HPDE6-E6E7 (cell line): Measurements from ENCODE around the gene EXT2.

Experiments used
- DNase-seq: peaks from one replicate; pipeline ENCODE4 v3.0.0; 2011; ENCODE audit warnings: missing footprints; ENCODE audit errors: extremely low spot score

The EXT2 gene

DNA sequence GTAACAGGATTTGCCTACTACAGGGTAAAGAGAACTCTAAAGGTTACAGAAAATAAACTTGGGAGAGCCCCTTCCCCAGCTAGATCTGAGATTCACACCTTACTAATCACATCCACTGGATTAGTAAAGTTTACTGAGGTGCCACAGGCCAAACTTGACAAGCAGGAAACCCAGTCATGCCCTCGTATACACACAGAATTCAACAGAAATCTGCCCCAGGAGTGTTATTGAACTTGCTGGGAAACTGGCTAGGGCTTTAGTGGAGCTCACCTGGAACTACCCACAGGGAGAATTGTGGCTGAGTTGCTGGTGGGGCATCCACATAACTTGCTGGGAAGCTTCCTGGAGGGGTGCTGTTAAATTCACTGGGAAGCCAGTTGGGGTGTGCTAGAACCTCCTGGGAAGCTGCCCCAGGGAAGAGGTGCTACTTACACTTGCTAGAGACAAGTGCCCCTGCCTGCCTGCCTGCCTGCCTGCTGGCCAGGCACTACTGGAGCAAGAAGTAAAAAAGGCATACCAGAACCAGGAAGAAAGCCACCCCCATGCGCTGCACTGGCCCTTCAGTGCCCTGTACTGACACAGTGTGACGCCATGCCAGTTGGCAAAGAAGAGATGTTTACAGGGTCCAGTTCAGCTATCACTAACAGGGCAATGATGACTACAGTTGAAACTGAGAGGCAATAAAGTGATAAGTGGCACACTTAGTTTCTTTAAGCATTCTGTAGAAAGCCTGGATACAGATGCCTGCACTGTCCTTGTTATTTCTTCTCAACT, 108.0 kb downstream of the EXT2 start:
- DNase-seq: no peak

DNA sequence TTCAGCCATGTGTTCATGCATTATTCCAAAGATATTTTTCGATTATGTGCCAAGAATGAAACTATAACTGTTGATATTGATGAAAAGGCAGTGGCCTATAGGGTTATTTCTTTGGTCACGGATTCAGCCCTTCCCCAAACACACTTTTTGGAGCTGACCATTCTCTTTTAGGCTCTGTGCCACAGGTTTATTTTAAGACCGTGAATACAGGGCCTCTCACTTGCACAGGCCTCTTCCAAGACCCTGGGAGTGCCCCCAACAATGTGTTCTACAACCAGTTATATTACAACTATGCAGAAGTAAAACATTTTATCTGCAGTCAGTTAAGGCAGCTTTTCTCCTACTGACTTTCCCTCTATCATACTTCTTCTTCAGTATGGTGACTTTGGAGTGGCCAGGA, 109.9 kb downstream of the EXT2 start:
- no peak for DNase-seq

DNA sequence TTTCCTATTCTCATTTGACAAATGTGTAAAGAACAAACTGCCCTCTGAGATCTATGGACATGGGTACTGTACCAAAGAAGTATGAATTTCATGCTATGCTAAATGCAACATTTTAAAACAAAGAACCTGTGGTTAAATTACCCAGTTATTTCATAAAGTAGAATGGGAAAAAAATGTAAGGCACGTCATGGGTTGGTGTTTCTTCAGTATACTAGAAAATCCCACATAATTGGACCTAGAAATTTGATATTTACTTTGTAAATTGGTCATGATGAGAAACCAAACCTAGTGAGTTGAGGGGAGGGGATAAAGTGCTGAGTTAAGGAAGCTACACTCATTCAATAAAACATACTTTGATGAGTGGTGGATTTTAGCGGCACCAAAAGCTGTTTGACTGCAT, 110.4 kb downstream of the EXT2 start:
- no peak for DNase-seq

DNA sequence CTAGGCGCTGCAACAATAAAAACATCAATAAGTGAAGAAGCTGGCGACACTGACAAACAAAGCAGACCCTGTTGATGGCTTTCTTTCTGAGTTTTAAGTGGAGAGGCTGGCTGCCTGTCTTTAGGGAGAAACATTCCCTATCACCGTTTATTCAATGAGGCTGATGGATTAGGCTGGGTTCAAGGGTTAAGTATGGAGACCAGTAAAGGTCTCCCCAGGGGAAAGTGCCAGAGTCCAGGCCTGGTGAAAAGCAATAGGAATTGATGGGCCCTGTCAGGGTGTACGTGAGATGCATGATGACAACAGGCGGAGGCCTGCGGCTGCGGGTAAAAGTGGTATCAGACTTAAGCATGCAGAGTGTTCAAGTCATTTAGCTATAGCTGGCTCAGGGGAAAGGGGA, 111.8 kb downstream of the EXT2 start:
- no peak for DNase-seq

DNA sequence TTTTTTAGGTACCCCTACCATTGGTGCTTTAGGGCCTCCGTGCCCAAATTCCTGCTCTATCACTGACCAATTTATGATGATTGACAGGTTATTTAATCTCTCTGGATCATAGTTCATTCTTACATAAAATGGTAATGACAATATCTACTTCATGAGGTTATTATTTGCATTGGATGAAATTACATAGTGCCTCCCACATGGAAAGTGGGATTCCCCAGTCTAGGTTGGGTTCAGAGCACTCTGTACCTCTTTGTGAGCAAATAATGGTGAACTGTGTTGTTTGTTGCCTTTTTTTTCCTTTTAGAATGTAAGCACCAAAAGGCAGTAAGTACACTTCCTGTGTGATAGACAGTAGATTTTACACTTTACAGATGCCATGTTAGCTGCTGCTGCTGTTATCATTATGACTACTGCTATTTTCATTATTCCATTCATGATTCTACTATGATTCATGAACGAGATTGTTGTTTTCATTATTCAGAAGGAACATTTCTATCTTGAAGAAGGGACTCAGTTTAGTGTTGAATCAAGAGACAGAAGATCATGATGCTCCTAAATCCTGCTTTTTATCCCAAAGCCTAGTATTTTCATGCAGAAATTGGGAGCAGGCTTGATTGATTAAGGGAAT, 113.6 kb downstream of the EXT2 start:
- DNase-seq: no peak

DNA sequence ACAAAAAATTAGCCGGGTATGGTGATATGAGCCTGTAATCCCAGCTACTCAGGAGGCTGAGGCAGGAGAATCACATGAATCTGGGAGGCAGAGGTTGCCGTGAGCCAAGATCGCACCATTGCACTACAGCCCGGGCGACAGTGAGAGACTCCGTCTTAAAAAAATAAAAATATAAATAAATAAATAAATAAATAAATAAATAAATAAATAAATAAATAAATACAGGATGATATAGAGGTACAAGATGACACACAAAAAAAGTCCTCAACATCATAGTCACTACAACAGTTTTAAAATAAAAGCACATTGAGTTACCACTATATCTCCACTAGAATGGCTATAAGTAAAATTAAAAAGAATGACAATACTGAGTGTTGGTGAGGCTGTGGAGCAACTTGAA, 116.7 kb downstream of the EXT2 start:
- no peak for DNase-seq

DNA sequence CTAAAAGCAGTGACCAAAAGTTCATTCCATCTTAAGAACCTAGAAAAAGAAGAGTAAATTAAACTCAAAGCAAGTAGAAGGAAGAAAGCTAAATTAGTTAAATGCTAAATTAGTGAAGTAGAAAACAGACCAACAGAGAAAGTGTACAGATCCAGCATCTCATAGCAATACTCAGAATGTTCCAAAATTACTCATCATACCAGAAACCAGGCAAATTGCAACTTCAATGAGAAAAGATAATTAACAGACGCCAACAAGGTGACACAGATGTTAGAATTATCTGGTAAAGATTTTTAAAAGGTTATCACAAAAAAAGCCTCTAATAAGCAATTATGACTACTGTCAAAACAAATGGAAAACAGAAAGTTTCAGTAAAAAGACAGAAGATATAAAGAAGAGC, 117.7 kb downstream of the EXT2 start:
- DNase-seq: no peak

DNA sequence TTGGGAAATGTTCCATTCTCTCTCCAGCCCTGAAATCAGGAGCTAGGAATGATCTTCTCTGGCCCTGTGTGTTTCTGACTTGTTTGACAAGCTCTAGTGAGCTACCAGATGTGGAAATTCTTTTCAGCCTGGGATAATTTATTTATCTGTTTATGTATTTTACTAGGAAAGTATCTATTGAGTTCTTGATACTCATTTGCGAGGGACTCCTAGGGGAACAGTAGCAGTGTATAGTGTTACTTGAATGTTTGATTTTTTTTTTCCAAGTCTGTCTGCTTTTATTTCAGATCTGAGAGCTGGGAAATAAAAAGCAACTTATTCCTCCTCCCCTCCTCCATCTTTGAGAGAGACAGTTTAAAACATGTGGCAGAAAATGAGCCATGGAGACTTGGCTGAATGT, 122.0 kb downstream of the EXT2 start:
- DNase-seq: no peak

DNA sequence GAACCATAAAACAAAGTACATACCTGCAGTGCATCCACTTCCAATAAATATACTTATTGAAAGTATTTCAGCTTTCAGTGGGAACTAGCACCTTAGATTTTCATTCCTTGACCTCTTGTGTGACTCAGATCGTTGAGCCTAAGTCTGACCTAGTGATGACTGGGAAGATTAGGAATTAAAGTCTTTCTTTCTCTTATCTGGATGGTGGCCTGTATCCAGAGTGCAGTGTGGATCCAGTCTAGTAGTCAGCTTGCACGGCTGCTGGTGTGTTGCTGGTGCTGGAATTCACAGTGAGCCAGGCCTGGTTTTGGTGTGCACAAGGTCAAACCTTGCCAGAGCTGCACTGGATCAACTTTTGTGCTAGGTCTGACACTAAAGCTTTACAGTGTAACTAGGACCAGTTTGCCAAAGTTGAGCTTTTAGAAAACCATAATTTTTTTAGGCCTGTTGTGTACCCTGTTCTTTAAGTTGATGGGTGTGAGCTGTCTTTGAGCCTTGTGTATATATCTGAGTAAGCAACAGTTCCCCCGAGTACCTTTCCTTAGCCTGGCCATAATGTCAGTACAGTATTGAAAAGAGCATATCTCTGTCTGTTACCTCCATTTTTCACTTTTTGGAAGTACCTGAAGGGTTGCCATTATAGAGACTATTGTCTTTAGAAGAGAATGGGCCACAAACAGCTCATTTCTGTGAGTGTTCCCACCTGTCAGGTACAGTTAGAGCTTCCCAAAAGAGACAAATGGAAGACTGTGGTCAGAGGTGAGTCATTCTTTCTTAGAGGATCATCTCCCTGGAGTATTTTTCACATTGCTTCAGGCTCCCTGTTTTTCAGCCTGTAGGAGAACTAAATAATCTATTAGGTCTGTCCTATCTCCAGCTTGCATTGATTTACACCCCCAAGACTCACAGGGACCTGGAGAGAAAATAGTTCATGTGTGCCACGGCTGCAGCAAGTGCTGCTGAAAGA, 124.6 kb downstream of the EXT2 start:
- no peak for DNase-seq

DNA sequence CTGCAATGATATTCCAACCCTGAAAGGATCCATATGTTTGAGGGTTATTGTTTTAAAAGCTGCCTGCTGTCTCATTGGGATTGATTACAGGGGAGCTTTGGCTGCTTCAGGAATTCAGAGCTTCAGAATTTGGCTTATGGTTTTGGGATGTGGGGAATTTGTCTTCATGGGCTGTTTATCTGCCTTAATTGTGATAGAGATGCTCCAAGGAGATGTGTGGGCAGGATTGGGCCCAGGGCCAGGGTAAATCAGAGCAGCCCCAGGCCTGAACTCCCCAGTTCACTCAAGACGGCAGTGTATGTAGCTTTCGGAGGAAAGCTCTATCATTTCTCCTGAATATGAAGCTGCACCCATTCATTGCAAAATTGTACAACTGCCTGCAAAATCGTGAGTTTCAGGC, 126.0 kb downstream of the EXT2 start:
- DNase-seq: no peak

DNA sequence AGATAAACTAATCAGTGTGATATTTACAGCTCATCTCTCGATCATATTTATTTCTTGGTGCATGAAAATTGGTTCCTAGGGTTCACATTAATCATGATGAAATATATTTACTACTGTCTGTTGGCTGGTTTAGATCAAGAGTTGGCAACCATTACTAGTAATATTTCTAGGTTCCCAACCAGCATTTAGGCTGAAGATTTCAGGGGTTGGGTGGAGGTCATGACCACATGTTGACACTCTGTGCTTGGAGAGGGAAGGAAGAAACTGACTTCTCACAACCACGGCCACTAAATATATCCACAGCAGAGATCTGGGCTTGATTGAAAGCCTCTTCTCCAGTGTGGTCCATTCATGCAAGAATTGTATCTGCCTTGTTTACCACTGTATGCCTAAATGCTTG, 126.5 kb downstream of the EXT2 start:
- no peak for DNase-seq

DNA sequence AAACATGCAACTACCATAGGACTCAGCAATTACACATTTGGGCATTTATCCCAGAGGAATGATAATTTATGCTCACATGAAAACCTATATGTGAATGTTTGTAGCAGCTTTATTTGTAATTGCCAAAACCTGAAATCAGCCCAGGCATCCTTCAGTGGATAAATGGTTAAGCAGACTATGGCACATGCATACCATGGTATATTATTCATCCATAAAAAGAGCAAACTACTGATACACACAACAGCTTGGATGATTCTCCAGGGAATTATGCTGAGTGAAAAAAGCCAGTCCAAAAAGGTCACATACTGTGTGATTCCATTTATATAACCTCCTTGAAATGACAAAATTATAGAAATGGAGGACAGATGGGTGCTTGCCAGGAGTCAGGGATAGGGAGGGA, 127.8 kb downstream of the EXT2 start:
- DNase-seq: no peak

DNA sequence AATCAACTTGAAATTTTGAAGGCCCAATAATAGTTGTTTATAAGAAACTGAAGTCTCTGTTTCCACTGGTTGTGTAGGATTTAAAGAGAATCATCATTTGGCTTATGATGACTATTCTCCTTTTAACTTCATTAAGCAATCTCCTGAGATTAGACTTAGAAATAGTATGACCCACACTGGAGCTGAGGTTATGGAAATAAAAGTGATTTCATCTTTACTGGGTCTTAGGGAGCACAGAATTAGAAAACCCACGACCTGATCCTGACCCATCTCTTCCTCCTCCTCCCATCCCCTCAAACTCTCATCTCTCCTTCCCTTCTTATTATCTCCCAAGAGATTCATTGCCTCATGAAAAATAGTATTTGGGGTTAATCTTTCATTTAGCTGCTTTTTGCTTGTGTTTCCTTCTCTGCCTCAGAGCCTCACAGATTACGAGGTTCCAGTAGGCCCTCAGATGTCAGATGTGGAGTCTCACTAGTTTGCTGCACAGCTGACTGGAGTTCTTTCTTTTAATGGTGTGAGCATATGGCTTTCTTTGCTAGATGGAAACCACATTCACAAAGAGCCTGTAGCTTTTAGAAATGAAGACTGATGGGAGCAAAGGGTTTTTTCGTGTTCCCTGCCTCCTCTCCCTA, 129.5 kb downstream of the EXT2 start:
- no peak for DNase-seq

DNA sequence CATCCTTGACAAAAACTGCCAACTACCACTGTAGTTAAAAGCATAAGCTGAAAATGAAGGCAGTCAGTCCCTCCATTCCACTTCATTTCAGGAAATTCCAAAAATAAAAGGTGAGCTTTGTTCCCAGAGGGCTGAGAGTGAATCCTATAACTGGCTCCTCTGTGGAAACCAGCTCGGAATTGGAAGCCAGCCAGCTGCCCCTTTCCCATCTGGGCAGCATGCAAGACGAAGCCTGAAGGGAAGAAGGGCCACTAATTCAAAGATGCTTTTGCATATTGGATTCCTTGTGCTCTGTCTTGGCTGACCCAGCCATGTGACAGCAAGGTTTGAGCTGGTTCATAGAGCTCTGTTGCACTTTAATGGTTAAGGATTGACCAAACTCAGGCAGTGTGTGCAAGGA, 131.0 kb downstream of the EXT2 start:
- no peak for DNase-seq

DNA sequence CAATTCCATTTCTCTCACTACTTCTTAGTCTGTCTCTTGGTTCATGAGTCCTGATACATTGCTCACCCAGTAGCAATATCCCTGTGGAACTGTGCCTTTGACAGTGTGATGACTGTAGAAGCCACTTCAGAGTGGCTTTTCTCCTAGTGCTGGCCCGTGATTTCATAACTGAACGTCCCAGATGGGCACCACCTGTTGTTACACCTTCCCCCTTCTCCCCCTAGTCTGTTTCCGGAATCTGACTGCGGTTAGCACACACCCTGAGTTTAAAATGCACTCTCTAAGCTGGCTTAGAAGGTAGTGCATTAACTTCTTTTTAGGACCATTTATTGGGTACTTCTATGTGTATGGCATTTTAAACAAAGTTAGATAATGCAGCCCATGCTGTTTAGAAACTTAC, 131.5 kb downstream of the EXT2 start:
- DNase-seq: no peak

DNA sequence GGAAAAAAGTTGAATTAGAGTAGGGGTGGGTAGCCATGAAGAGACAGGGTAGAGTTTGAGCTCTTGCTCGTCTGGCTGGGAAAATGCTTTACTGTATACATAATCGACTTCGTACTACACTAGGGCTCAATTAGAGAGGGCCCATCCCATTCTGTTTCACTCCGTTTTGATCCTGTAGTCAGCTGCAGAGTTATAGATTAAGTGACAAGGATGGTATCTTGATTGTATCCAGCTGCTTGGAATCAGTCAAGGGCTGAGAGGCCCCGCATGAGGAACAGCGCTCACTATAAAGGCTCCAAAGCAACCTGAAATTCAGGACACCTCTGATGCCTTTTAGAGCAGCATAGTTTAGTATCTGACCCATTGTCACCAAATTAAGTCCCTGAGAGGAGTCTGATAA, 132.9 kb downstream of the EXT2 start:
- DNase-seq: no peak

DNA sequence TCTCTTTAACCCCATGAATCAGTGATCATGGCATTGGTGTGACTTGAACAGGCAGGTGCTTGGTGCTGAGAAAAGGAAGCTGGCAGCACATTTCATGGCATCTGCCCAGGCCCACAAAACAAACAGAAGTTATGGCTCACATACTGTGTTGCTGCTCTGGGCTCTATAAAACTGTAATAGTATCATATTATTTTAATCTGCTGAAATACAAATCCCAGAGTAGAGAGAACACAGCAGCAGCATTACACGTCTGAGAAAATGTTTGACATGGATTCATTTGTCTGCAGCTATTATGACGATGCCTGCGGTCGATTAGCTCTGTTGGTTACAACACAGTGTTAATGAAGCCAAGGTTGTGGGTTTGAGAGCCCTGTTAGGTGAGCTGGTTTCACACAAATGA, 133.6 kb downstream of the EXT2 start:
- no peak for DNase-seq

DNA sequence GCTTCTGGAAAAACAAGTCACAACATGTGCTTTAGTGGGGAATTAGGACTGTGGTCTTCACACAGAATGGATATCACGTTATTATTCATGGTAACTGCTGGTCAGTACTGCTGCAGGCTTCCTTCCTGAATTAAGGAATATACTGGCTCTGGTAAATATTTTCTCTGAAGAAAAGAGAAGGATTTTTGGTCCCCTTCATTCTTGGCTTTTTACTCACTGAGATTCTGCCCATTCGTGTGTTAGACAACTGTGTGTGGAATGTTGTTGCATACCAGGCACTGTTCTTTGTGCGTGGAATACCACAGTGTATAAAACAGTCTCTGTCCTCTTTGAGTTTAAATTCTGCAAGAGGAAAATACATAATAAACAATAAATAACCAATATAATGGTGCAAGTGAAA, 134.1 kb downstream of the EXT2 start:
- no peak for DNase-seq

DNA sequence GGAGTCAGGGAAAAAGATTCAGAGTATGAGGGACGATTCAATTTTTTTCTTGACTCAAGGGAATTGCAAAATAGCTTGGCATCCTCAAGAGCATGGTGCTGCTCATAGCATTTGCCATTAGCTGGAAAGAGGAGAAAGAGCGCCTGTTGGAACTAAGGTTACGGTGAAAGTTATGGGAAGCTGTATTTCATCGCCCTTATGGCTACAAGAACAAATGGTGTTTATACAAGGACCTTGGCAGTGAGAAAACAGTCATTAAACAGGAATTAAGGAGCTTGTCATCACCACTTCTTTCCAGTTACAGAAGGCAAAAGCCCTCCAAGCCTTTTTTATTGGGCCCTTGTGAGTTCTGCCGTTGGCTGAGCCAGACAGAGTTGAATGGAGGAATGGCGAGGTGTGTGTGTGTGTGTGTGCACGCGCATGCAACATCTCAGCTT, 140.3 kb downstream of the EXT2 start:
- no peak for DNase-seq

DNA sequence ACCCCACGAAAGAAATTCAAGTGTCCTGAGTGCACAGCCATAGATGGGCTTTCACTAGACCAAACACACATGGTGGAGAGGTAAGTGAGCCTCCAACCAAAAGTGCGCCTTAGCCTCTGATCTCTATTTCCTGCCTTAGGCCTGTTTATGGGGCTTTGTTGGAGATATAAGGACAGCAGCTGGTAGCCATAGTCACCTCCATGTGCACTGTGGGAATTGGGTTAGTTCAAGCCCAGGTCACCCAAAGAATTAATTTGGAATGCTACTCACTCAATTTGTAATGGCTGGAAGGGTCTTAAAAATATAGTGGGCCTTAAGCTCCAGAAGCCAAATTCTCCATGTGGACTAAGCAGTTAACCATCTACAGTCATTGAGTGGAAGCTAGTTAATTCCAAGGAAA, 140.8 kb downstream of the EXT2 start:
- DNase-seq: no peak

DNA sequence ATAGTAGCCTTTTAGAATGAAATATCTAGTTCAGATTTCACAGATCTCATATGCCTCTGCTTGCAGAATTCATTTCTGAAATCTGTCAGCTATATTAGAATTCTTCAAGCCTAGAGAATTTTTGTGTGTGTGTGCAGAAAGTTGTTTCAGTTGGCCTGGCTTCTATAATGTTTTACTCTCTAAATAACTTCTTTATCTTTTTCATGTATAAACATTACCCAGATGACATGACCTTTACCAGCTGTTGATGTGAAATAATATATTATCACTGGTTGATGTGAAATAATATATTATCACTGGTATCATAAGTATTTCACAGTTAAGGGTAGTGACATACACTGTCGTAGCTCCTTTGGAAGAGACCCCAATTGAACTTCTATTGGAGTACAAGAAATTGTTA, 141.7 kb downstream of the EXT2 start:
- no peak for DNase-seq

DNA sequence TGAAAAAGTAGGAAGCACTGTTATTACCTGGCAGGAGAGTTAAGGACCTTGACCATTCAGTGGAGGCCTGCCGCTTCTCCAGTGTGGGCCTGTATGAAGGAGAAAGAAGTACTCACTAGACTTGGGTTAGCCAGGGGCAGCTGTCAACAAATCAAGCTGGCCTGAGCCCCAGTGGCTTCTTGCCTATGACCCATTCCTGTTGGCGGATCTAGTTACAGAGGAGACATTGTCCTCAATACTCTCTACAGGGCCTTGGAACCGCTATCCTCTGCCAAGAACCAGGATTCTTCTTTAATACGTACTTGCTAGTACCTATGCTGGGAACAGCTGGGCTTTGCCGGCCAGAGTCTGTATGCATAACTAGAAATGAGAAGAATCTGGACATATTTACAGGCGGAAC, 146.4 kb downstream of the EXT2 start:
- no peak for DNase-seq
